ENCODE results near the gene ATG16L1.

GRCh38 chr2:233312874-233313273 is 61.4 kb downstream of the ATG16L1 start:
- TF ChIP-seq, protein P1, sequence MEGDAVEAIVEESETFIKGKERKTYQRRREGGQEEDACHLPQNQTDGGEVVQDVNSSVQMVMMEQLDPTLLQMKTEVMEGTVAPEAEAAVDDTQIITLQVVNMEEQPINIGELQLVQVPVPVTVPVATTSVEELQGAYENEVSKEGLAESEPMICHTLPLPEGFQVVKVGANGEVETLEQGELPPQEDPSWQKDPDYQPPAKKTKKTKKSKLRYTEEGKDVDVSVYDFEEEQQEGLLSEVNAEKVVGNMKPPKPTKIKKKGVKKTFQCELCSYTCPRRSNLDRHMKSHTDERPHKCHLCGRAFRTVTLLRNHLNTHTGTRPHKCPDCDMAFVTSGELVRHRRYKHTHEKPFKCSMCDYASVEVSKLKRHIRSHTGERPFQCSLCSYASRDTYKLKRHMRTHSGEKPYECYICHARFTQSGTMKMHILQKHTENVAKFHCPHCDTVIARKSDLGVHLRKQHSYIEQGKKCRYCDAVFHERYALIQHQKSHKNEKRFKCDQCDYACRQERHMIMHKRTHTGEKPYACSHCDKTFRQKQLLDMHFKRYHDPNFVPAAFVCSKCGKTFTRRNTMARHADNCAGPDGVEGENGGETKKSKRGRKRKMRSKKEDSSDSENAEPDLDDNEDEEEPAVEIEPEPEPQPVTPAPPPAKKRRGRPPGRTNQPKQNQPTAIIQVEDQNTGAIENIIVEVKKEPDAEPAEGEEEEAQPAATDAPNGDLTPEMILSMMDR (IDR thresholded peaks at IDR 0.05): no peak
- TF ChIP-seq POLR2A (IDR thresholded peaks at IDR 0.05): no peak

Data from esophagus squamous epithelium (tissue), 4 donors.